ENCODE data around the gene TTPAL. TPM values are rescaled to one million over a fixed set of nuclear protein-coding genes. Genes with fewer than 3 reads are reported as not detected.

The TTPAL gene
- total RNA-seq, 1 donor from 2014 or later = 16.5 TPM

- TF ChIP-seq CTCF (IDR thresholded peaks at IDR 0.05) = no peak
- Mint-ChIP-seq H3K4me1 (ENCODE audit: low read depth) (no peaks in the 10 kb centered on the region), H3K36me3 (ENCODE audit: low read depth) (no peaks in the 10 kb centered on the region), H3K27ac (ENCODE audit: unreplicated experiment) (no peak overlapping the region), H3K4me3 (ENCODE audit: unreplicated experiment) (no peak overlapping the region), H3K9me3 (ENCODE audit: low read depth) (no peaks in the 10 kb centered on the region), H3K27me3 (ENCODE audit: low read depth) (peaks cover 2% of the 10 kb centered on the region)
- DNase-seq (ENCODE audit: low spot score) = peak; percentile 41
Observed at GRCh38 chr20:44457016-44457415, 18.7 kb upstream of the TTPAL start.

- Mint-ChIP-seq H3K27me3 (ENCODE audit: low read depth) (peaks cover 2% of the 10 kb centered on the region), H3K36me3 (ENCODE audit: low read depth) (no peaks in the 10 kb centered on the region), H3K4me3 (ENCODE audit: unreplicated experiment) (no peak overlapping the region), H3K4me1 (ENCODE audit: low read depth) (no peaks in the 10 kb centered on the region), H3K9me3 (ENCODE audit: low read depth) (no peaks in the 10 kb centered on the region), H3K27ac (ENCODE audit: unreplicated experiment) (no peak overlapping the region)
- TF ChIP-seq CTCF (IDR thresholded peaks at IDR 0.05) = no peak
- DNase-seq (ENCODE audit: low spot score) = no peak
Observed at GRCh38 chr20:44459271-44459670, 16.4 kb upstream of the TTPAL start.

- no peaks in the 10 kb centered on the region for H3K4me1 Mint-ChIP-seq (ENCODE audit: low read depth)
- TF ChIP-seq CTCF (IDR thresholded peaks at IDR 0.05) = peak; percentile 73
- H3K36me3 Mint-ChIP-seq (ENCODE audit: low read depth) = no peaks in the 10 kb centered on the region
- H3K9me3 Mint-ChIP-seq (ENCODE audit: low read depth) = no peaks in the 10 kb centered on the region
- H3K27ac Mint-ChIP-seq (ENCODE audit: unreplicated experiment) = no peak overlapping the region
- no peak overlapping the region for H3K4me3 Mint-ChIP-seq (ENCODE audit: unreplicated experiment)
- DNase-seq (ENCODE audit: low spot score) = no peak
- H3K27me3 Mint-ChIP-seq (ENCODE audit: low read depth) = no peaks in the 10 kb centered on the region
Observed at GRCh38 chr20:44460795-44461141, 14.9 kb upstream of the TTPAL start.

GRCh38 chr20:44461142-44461802, 14.4 kb upstream of the TTPAL start:
- peak; percentile 11 for DNase-seq (ENCODE audit: low spot score)
- no peak overlapping the region for H3K4me3 Mint-ChIP-seq (ENCODE audit: unreplicated experiment)
- H3K27ac Mint-ChIP-seq (ENCODE audit: unreplicated experiment) = no peak overlapping the region
- peak; percentile 17 for TF ChIP-seq CTCF (IDR thresholded peaks at IDR 0.05)
- H3K4me1 Mint-ChIP-seq (ENCODE audit: low read depth) = no peaks in the 10 kb centered on the region
- no peaks in the 10 kb centered on the region for H3K9me3 Mint-ChIP-seq (ENCODE audit: low read depth)
- no peaks in the 10 kb centered on the region for H3K27me3 Mint-ChIP-seq (ENCODE audit: low read depth)
- no peaks in the 10 kb centered on the region for H3K36me3 Mint-ChIP-seq (ENCODE audit: low read depth)

GRCh38 chr20:44461803-44462174, 13.9 kb upstream of the TTPAL start:
- Mint-ChIP-seq H3K4me3 (ENCODE audit: unreplicated experiment) (no peak overlapping the region), H3K36me3 (ENCODE audit: low read depth) (no peaks in the 10 kb centered on the region), H3K27me3 (ENCODE audit: low read depth) (no peaks in the 10 kb centered on the region), H3K4me1 (ENCODE audit: low read depth) (peaks cover 3% of the 10 kb centered on the region), H3K27ac (ENCODE audit: unreplicated experiment) (no peak overlapping the region), H3K9me3 (ENCODE audit: low read depth) (no peaks in the 10 kb centered on the region)
- TF ChIP-seq CTCF (IDR thresholded peaks at IDR 0.05) = no peak
- DNase-seq (ENCODE audit: low spot score) = peak; percentile 10

Measured in chondrocyte (in vitro differentiated cells).